NCI-H748 (cell line): ENCODE results near the gene COL8A2.
A peak's percentile ranks its signal among the peaks of the same experiment; 100 is the strongest.

ENCODE experiments used
- DNase-seq: peaks from one replicate; lab custom pipeline; 2025; ENCODE audit not compliant: unreplicated experiment; lab: John Stamatoyannopoulos, UW

The COL8A2 gene

GRCh38 chr1:36115200-36115669 lies 9.8 kb downstream of the COL8A2 start:
- peak; percentile 4 for DNase-seq

GRCh38 chr1:36114371-36114770 lies 10.7 kb downstream of the COL8A2 start:
- DNase-seq, result no peak

GRCh38 chr1:36112823-36113222 lies 12.2 kb downstream of the COL8A2 start:
- no peak for DNase-seq

GRCh38 chr1:36111151-36111550 lies 13.9 kb downstream of the COL8A2 start:
- DNase-seq, result no peak

DNA sequence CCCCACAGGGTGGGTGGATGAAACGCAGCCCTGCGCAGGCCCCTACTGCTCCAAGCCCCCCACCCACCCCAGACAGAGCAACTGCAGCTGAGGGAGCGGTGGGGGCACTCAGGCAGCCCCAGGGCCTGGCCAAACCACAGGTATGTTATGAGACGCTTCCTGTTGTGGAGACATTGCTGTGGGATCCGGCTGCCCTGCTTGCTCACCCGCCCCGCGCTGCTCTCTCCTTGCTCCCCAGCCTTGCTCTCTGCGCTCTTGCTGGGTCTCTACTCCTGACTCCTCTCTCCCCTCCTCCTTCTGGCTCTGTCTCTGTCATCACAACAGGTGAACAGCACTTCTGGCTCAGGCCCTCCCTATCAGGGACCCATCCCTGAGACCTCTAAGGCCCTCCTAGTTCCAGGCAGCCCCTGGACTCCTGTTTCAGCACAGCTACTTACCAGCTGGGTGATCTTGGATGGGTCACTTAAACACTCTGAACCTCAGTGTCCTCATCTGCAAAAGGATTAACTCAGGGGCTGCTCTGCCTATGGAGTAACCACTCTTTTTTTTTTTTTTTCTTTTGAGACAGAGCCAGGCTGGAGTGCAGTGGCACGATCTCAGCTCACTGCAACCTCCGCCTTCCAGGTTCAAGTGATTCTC lies 15.9 kb downstream of the COL8A2 start:
- DNase-seq, result no peak

DNA sequence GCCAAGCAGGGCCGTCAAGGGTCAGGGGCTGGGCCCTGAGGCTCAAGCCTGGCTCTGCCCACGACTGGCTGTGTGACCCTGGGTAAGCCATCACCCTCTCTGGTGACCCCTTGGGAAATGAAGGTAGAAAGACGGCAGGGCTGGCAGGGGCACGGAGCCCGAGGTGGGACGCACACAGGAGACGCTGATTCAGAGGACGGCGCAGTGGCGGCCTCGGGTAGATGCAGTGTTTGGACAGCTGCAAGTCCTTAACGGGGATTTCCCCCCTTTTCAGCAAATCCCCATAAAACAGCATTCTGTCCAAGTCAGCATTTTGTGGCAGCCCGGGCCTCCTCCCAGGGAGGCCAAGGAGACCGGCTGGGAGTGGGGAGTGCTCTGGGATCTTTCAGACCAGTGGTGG lies 16.7 kb downstream of the COL8A2 start:
- no peak for DNase-seq

GRCh38 chr1:36107394-36107793 lies 17.6 kb downstream of the COL8A2 start:
- no peak for DNase-seq

GRCh38 chr1:36106269-36106668 lies 18.8 kb downstream of the COL8A2 start:
- DNase-seq, result no peak

DNA sequence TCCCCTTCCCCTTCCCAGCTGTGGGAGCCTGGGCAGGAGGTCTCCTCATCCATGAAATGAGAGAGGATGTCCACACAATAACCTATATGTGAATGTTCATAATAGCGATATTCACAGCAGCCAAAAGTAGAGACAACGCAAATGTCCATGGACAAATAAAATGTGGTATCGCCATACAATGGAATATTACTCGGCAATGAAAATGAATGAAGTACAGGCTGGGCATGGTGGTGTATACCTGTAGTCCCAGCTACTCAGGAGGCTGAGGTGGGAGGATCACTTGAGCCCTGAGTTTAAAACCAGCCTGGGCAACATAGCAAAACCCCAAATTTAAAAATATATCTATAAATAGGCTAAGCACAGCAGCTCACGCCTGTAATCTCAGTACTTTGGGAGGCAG lies 23.5 kb downstream of the COL8A2 start:
- no peak for DNase-seq

GRCh38 chr1:36100376-36100775 lies 24.6 kb downstream of the COL8A2 start:
- DNase-seq, result no peak

DNA sequence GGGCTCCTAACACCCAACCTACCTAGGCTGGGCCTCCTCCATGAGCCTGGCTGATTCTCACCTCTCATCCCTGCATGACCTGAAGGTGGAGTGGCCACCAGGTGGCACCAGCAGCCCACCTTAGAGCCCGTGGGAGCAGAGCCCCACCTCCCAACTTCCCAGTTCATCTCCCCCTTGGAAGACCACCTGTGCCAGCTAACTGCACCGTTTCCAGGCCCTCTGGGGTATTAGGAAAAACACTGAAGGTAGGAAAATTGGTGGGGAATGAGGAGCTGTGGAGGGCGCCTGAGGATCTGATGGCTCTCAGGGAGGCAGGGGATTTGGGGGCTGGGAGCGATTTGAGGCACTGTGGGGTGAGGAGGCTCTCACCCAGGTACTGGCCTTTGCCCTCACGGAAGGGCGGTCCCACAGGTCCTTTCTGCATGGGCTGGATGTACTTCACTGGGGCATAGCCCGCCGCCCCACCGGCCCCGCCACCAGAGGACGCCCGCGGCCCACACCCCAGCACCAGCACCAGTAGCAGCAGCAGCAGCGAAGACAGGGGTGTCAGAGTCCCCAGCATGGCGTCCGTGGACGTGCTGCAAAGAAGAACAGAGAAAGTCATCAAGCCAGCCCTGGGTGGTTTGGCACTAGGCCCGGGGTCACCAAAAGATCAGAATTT lies 25.2 kb downstream of the COL8A2 start:
- DNase-seq, result peak; percentile 65

- DNase-seq, result no peak
These were observed 26.2 kb downstream of the COL8A2 start for GRCh38 chr1:36098650-36099365.

DNA sequence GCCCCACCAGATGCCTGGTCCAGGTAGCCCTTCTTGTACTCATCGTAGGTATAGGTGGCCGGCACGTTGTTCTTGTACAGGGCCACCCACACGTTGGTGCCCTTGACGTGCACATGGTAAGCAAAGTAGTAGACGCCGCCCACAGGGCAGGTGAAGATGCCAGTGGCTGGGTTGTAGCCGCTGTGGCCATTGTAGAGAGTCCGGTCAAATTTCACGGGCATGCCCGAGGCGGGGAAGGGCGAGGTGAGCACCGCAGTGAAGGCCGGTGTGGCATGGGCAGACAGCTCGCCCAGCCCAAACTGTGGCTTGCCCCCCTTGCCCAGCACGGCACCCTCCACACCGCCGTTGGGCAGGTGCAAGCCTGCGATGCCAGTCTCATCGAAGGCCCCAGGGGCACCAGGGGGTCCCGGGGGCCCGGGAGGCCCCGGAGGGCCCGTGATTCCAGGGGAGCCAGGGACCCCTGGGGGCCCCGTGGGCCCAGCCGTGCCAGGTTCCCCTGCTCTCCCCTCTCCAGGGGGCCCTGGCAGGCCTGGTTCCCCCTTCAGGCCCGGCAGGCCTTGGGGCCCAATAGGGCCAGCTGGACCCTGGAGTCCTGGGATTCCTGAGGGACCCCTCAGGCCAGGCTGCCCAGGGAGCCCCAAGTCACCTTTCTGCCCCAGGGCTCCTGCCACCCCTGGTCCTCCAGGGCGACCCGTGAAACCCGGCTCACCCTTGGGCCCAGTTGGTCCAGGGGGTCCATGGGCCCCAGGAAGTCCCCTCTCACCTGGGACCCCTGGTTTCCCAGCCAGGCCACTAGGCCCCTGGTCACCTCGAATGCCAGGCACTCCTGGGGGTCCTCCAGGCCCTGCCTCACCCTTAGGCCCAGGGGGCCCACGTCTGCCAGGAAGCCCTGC lies 27.1 kb downstream of the COL8A2 start:
- no peak for DNase-seq

DNA sequence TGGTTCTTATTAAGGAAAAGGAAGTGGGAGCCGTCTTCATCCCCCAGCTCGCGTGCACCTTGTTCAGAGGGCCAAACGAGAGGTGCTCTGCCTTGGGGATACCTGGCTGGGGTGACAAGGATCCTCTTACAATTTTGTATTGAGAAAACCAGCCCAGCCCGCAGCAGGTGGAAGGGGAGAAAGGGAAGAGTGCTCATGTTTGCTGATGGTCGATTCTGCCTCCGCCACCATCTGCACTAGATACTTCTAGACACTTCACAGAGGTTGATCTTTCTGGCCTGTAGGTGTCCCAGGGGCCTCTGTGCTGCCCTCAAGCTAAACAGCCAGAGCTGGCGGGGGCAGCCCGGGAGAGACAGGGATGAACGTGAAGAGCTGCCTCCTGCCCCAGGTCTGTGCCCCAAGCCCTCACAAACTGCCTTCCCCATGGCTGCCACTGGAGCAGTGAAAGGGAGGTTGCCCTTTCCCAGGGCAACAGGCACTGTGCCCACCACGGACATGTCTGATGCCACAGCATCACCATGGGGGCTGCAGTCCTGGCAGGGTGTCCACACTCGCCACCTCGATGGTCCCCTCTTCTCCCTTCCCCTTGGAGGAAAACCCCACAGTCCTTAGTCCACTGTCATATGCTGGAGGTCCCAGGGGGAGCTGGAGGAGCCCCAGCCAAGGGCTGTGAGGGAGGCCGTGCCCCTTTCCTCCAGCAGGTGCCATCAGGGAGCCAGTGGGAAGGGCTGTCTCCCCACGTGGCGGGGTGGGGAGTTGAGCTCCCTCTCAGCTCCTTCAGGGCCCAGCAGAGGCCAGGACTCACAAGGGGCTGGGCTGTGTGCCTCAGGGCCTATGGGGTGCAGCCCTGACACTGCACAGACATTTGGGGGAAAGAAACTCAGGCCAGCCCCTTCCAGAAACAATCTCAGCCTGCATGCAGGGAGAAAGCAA lies 28.3 kb downstream of the COL8A2 start:
- no peak for DNase-seq

- DNase-seq, result no peak
These were observed 29.1 kb downstream of the COL8A2 start for GRCh38 chr1:36095760-36096405.

DNA sequence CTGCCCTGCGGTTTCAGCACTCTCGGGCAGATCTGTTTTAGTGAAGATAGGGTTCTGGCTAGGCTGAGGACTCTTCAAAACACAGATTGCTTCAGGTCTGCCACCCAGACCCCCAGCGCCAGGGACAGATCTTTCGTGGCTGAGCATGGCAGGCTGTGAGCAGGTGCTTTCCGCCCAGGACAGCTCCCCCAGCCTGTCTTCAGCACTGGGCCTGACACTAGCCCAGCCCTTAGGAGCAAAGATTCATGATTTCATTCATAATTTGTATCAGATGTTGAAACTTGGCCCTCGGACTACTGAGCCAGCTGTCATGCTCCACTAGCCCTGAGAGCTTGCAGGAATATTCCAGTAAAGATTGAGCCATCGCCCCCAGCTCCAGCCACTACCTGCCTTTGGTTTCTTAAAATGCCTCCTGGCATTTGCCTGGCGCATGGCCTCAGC lies 30.4 kb downstream of the COL8A2 start:
- DNase-seq, result no peak

- DNase-seq, result no peak
These were observed 31.1 kb downstream of the COL8A2 start for GRCh38 chr1:36093929-36094328.

GRCh38 chr1:36093226-36093625 lies 31.8 kb downstream of the COL8A2 start:
- no peak for DNase-seq

DNA sequence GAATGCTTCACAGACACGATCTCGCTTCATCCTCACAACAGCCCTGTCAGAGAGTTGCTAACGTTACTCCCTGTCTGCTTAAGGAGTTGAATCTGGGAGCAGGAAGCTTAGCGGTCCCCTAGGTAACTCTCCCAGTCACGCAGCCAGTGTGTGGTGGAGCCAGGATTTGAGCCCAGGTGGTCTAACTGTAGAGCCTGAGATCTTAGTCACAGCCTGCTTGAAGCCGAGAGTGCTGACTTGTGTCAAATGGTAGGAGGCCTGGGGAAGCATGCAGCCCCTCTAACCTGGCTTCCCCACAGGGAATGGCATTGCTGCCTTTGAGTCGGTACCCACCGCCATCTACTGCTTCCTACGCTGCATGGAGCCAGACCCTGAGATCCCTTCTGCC lies 32.2 kb downstream of the COL8A2 start:
- no peak for DNase-seq
